DMS 273 (cell line): ENCODE data around the gene CD58.
"Not testable (repeated sequence)": the region's sequence is repeated elsewhere in the genome, so short reads cannot be mapped to it uniquely, and the experiment has no call there.

Source experiments
- DNase-seq: peaks from one replicate; lab custom pipeline; 2025; ENCODE audit not compliant: unreplicated experiment; lab: John Stamatoyannopoulos, UW

The CD58 gene

GRCh38 chr1:116570358-116571214 is at the start of gene CD58:
TSS of gene CD58 (minus strand) at chr1:116571026. CDS start at chr1:116570972, 54 bp downstream.
- peak; percentile 95 for DNase-seq

GRCh38 chr1:116620392-116620791 is 49.6 kb upstream of the CD58 start:
- not testable (repeated sequence) for DNase-seq

GRCh38 chr1:116619106-116619505 is 48.3 kb upstream of the CD58 start:
- DNase-seq = not testable (repeated sequence)

GRCh38 chr1:116617808-116618207 is 47.0 kb upstream of the CD58 start:
- not testable (repeated sequence) for DNase-seq

- not testable (repeated sequence) for DNase-seq
Measured at GRCh38 chr1:116613825-116614224, 43.0 kb upstream of the CD58 start.

- DNase-seq = peak; percentile 25
Measured at GRCh38 chr1:116609801-116610371, 39.1 kb upstream of the CD58 start.

- DNase-seq = not testable (repeated sequence)
Measured at GRCh38 chr1:116608841-116609240, 38.0 kb upstream of the CD58 start.

- not testable (repeated sequence) for DNase-seq
Measured at GRCh38 chr1:116608151-116608550, 37.3 kb upstream of the CD58 start.

- DNase-seq = not testable (repeated sequence)
Measured at GRCh38 chr1:116607463-116607862, 36.6 kb upstream of the CD58 start.

GRCh38 chr1:116606067-116606466 is 35.2 kb upstream of the CD58 start:
- DNase-seq = not testable (repeated sequence)

- no peak for DNase-seq
Measured at GRCh38 chr1:116605315-116605714, 34.5 kb upstream of the CD58 start.

GRCh38 chr1:116604408-116604807 is 33.6 kb upstream of the CD58 start:
- DNase-seq = peak; percentile 38

GRCh38 chr1:116603646-116604045 is 32.8 kb upstream of the CD58 start:
- not testable (repeated sequence) for DNase-seq

GRCh38 chr1:116599369-116599768 is 28.5 kb upstream of the CD58 start:
- DNase-seq = not testable (repeated sequence)

- DNase-seq = not testable (repeated sequence)
Measured at GRCh38 chr1:116598420-116599036, 27.7 kb upstream of the CD58 start.

- DNase-seq = not testable (repeated sequence)
Measured at GRCh38 chr1:116597388-116597787, 26.6 kb upstream of the CD58 start.

- DNase-seq = not testable (repeated sequence)
Measured at GRCh38 chr1:116596742-116597307, 26.0 kb upstream of the CD58 start.

GRCh38 chr1:116595946-116596741 is 25.3 kb upstream of the CD58 start:
- peak; percentile 51 for DNase-seq

- DNase-seq = peak; percentile 11
Measured at GRCh38 chr1:116595065-116595840, 24.4 kb upstream of the CD58 start.

GRCh38 chr1:116593977-116594376 is 23.2 kb upstream of the CD58 start:
- DNase-seq = not testable (repeated sequence)
